Right lobe of liver (tissue), 6 donors: Measurements from ENCODE around the gene DUSP16. TPM values are rescaled to one million over a fixed set of nuclear protein-coding genes. Genes with fewer than 3 reads are reported as not detected.

Experiments used
- ATAC-seq, 4 donors: fragments of 200-7000 bp; cut with Tn5 transposase; one replicate each; pipeline ENCODE4 v1.9.1; 2020; ENCODE audit warnings: mild to moderate bottlenecking in 4 of 4, moderate library complexity in 4 of 4
- DNase-seq, 3 donors: peaks; one replicate each; pipeline ENCODE4 v3.0.0-alpha.2; 2020
- H3K27ac ChIP-seq, 3 donors: fragments of 200-600 bp; one replicate each; pipeline ENCODE4 v1.8.0; 2022
- H3K27me3 ChIP-seq, 2 donors: fragments of 200-600 bp; one replicate each; pipeline ENCODE4 v1.8.0; 2022
- H3K36me3 ChIP-seq, 4 donors: fragments of 200-600 bp; sonication (generic) in 1 of 4; one replicate each; pipeline versions ENCODE4 v1.5.1 to v1.8.0; 2017 to 2022; ENCODE audit warnings: control low read depth in 1 of 4
- H3K4me1 ChIP-seq, 4 donors: fragments of 200-600 bp; sonication (generic) in 1 of 4; one replicate each; pipeline versions ENCODE4 v1.5.1 to v1.8.0; 2017 to 2022; ENCODE audit warnings: control low read depth in 1 of 4
- H3K4me3 ChIP-seq, 3 donors: fragments of 200-600 bp; one replicate each; pipeline ENCODE4 v1.8.0; 2022
- H3K9me3 ChIP-seq, 4 donors: fragments of 200-600 bp; sonication (generic) in 1 of 4; one replicate each; pipeline versions ENCODE4 v1.5.1 to v1.8.0; 2017 to 2022; ENCODE audit warnings: control low read depth in 1 of 4
- CTCF ChIP-seq, 4 donors: fragments of 200-600 bp in 3 of 4; fragments of 450-650 bp in 1 of 4; IDR thresholded peaks; one replicate each; pipeline versions ENCODE4 v1.5.1 to v1.8.0; 2016 to 2022; ENCODE audit warnings: antibody characterized with exemption in 4 of 4, mild to moderate bottlenecking in 2 of 4
- POLR2A ChIP-seq: fragments of 450-650 bp; IDR thresholded peaks from one replicate; pipeline ENCODE4 v1.6.1; 2017; ENCODE audit warnings: antibody characterized with exemption, mild to moderate bottlenecking
- WGBS: methylation state at CpG from one replicate; pipeline ENCODE4 v1.1.6; 2018; ENCODE audit warnings: low coverage, low lambda C conversion rate; ENCODE audit not compliant: insufficient coverage; ENCODE audit errors: missing lambda C conversion rate; 5-methylcytosine and 5-hydroxymethylcytosine counted together
- intact Hi-C, 2 donors: fragments of 100-400 bp; cut with DNase I; formaldehyde crosslinking; loops; one replicate each; pipeline versions ENCODE4 v1.11.2 to v1.14.1; 2022
- total RNA-seq, 6 experiments: library from RNA; depleted of rRNA in 2 of 6; stranded (reverse); fragments of >200 nt in 2 of 6; fragmentation: NEBNext Ultra II Directional in 3 of 6; extraction: Animal tissue kit (Norgen Biotek cat#: 25700) in 3 of 6; gene quantifications; one replicate each; pipeline versions ENCODE4 v1.1.0 to v1.2.4, GENCODE V29; 2016 to 2023
- donor health status: DM: no; HTN: yes; CAD: no.
- donor health status: DM: no; HTN: no; CAD: no.
- donor health status: DM: no; HTN: no; CAD: no.
- donor health status: DM: no; HTN: yes; CAD: no.
- donor health status: DM: no; HTN: yes; CAD: no.

DUSP16 gene
- total RNA-seq, 6 experiments from 2014 or later, result 41.9 to 74.2 (median 48.4) TPM

- WGBS, result 82% methylated on average over 5 of the region's 5 CpGs
- no peak overlapping the region for H3K4me3 ChIP-seq
- intact Hi-C loops, result no loop called here
- peaks cover 0 to 14% (median 0%) of the 10 kb centered on the region in 4 donors for H3K4me1 ChIP-seq
- peaks cover 0 to 2% (median 0%) of the 10 kb centered on the region in 4 donors for H3K36me3 ChIP-seq
- TF ChIP-seq CTCF (IDR thresholded peaks at IDR 0.05) (no peak), POLR2A (no peak)
- H3K27ac ChIP-seq, result no peak overlapping the region
- H3K27me3 ChIP-seq, result no peaks in the 10 kb centered on the region
- H3K9me3 ChIP-seq, result no peaks in the 10 kb centered on the region
- peak in 1 of 3 donors; percentile 9 for DNase-seq
- peak in 3 of 4 donors; percentile 13 to 19 (median 18) for ATAC-seq
Observed at GRCh38 chr12:12540261-12541013, 22.2 kb downstream of the DUSP16 start.

- intact Hi-C loops, result no loop called here
- 88% methylated on average over 7 of the region's 7 CpGs for WGBS
- Histone ChIP-seq H3K27me3 (no peaks in the 10 kb centered on the region), H3K4me3 (no peak overlapping the region), H3K4me1 (peaks cover 0 to 27% (median 0%) of the 10 kb centered on the region in 4 donors), H3K27ac (no peak overlapping the region), H3K9me3 (no peaks in the 10 kb centered on the region), H3K36me3 (peaks cover 0 to 2% (median 0%) of the 10 kb centered on the region in 4 donors)
- no peak for TF ChIP-seq CTCF (IDR thresholded peaks at IDR 0.05)
- no peak for TF ChIP-seq POLR2A
- DNase-seq (no peak), ATAC-seq (no peak)
Observed at GRCh38 chr12:12539028-12539810, 23.4 kb downstream of the DUSP16 start.

- H3K4me1 ChIP-seq, result peaks cover 0 to 31% (median 0%) of the 10 kb centered on the region in 4 donors
- no peak overlapping the region for H3K4me3 ChIP-seq
- DNase-seq (no peak), ATAC-seq (peak in 2 of 4 donors; percentile 17 to 19)
- intact Hi-C loops, result no loop called here
- no peak overlapping the region for H3K27ac ChIP-seq
- peaks cover 0 to 2% (median 0%) of the 10 kb centered on the region in 4 donors for H3K36me3 ChIP-seq
- no peaks in the 10 kb centered on the region for H3K9me3 ChIP-seq
- 79% methylated on average over 3 of the region's 3 CpGs for WGBS
- TF ChIP-seq POLR2A (no peak), CTCF (IDR thresholded peaks at IDR 0.05) (no peak)
- no peaks in the 10 kb centered on the region for H3K27me3 ChIP-seq
Observed at GRCh38 chr12:12538535-12538934, 24.1 kb downstream of the DUSP16 start.

GRCh38 chr12:12537421-12537820 lies 25.2 kb downstream of the DUSP16 start:
- Histone ChIP-seq H3K27ac (no peak overlapping the region), H3K4me1 (peaks cover 0 to 30% (median 0%) of the 10 kb centered on the region in 4 donors), H3K9me3 (no peaks in the 10 kb centered on the region), H3K27me3 (no peaks in the 10 kb centered on the region), H3K4me3 (no peak overlapping the region), H3K36me3 (peaks cover 0 to 2% (median 0%) of the 10 kb centered on the region in 4 donors)
- intact Hi-C loops, result no loop called here
- TF ChIP-seq CTCF (IDR thresholded peaks at IDR 0.05), result no peak
- no peak for TF ChIP-seq POLR2A
- ATAC-seq, result no peak
- WGBS, result 73% methylated on average over 2 of the region's 2 CpGs
- no peak for DNase-seq
